ENCODE results near the gene EBI3. TPM values are rescaled to one million over a fixed set of nuclear protein-coding genes. Genes with fewer than 3 reads are reported as not detected.

The EBI3 gene
- total RNA-seq, 1 experiment from 2014 or later = 3.0 TPM

- Histone ChIP-seq H3K4me1 (ENCODE audit: control insufficient read depth, insufficient read depth, low read length) (no peaks in the 10 kb centered on the region), H3K27ac (ENCODE audit: low read length) (no peak overlapping the region), H3K27me3 (ENCODE audit: control insufficient read depth, insufficient read depth, low read length) (no peaks in the 10 kb centered on the region), H3K4me3 (ENCODE audit: low read depth in 2 of 2, low read length in 2 of 2) (no peak overlapping the region), H3K9me3 (ENCODE audit: control insufficient read depth, insufficient read depth, low read depth, low read length) (no peaks in the 10 kb centered on the region), H3K36me3 (ENCODE audit: control insufficient read depth, insufficient read depth, low read length) (no peaks in the 10 kb centered on the region)
- intact Hi-C loops (cut with micrococcal nuclease; ENCODE audit: unreplicated experiment) = loop anchor here (2.0 kb wide), 1 partner anchor 84 kb away; no protein-coding TSS in a partner anchor
- ChIA-PET CTCF (interaction anchor here (0.6 to 1.7 kb wide), 12 partner anchors 17 to 1051 kb away, joined by 3 to 15 read pairs (median 4); partner anchors contain the start of genes MPND, STAP2 and YJU2), POLR2A (no interaction called here)
- DNase-seq (ENCODE audit: low read depth, low spot score) = peak; percentile 58
- in situ Hi-C loops (cut with HindIII; ENCODE audit: low pct_unique_long_range_greater_than_20kb, low sequenced_read_pairs) = no loop called here
- no peak for TF ChIP-seq TCF7L2 (IDR thresholded peaks at IDR 0.05; ENCODE audit: low read depth, low read length)
- TF ChIP-seq SIN3A (IDR thresholded peaks at IDR 0.05; ENCODE audit: borderline replicate concordance, insufficient read depth, low read depth, low read length) = no peak
- 0 out of 4 replicates have a peak, but pooled peaks of 1 of the 2 experiments have one; percentile 11 for TF ChIP-seq REST (IDR thresholded peaks at IDR 0.05; ENCODE audit: insufficient read depth in 1 of 2, low read depth in 2 of 2, low read length in 1 of 2)
- TF ChIP-seq CTCF (IDR thresholded peaks at IDR 0.05) = peak; percentile 86
- peak; percentile 95 for ATAC-seq
- BruUV-seq (replicated peaks) = no TSS peak
Observed at GRCh38 chr19:4267101-4267900, 38.0 kb downstream of the EBI3 start.

- no TSS peak for BruUV-seq (replicated peaks)
- Histone ChIP-seq H3K4me3 (ENCODE audit: low read depth in 2 of 2, low read length in 2 of 2) (no peak overlapping the region), H3K9me3 (ENCODE audit: control insufficient read depth, insufficient read depth, low read depth, low read length) (no peaks in the 10 kb centered on the region), H3K27ac (ENCODE audit: low read length) (no peak overlapping the region), H3K27me3 (ENCODE audit: control insufficient read depth, insufficient read depth, low read length) (no peaks in the 10 kb centered on the region), H3K4me1 (ENCODE audit: control insufficient read depth, insufficient read depth, low read length) (no peaks in the 10 kb centered on the region), H3K36me3 (ENCODE audit: control insufficient read depth, insufficient read depth, low read length) (no peaks in the 10 kb centered on the region)
- DNase-seq (ENCODE audit: low read depth, low spot score) (no peak), ATAC-seq (no peak)
- intact Hi-C loops (cut with micrococcal nuclease; ENCODE audit: unreplicated experiment) (loop anchor here (2.0 kb wide), 1 partner anchor 83 kb away; no protein-coding TSS in a partner anchor), in situ Hi-C loops (cut with HindIII; ENCODE audit: low pct_unique_long_range_greater_than_20kb, low sequenced_read_pairs) (no loop called here)
- ChIA-PET CTCF (interaction anchor here (0.5 to 1.7 kb wide), 8 partner anchors 16 to 248 kb away, joined by 3 to 15 read pairs (median 5); partner anchors contain the start of gene MPND), POLR2A (no interaction called here)
- TF ChIP-seq CTCF (IDR thresholded peaks at IDR 0.05) (0 out of 2 replicates have a peak, but pooled peaks have one; percentile 6), POLR2AphosphoS5 (IDR thresholded peaks at IDR 0.05; ENCODE audit: low read depth, low read length) (no peak)
Observed at GRCh38 chr19:4267901-4268815, 38.8 kb downstream of the EBI3 start.

All from Panc1 (cell line).